GM12865 (cell line): ENCODE data around the gene PPP1R1B.

ENCODE experiments used
- DNase-seq: peaks from one replicate; pipeline ENCODE4 v3.0.0; 2010; ENCODE audit warnings: low read depth
- H3K4me3 ChIP-seq: 2 replicates; pipeline ENCODE4 v1.5.1; 2011; ENCODE audit warnings: mild to moderate bottlenecking, low read depth, low read length, control low read depth
- CTCF ChIP-seq: IDR thresholded peaks from 2 replicates; pipeline ENCODE4 v1.5.1; 2011; ENCODE audit warnings: low read length, control low read depth, low read depth, inconsistent platforms; ENCODE audit not compliant: insufficient read depth; ENCODE audit errors: missing control alignments

The PPP1R1B gene

GRCh38 chr17:39669897-39670735, 43.4 kb downstream of the PPP1R1B start:
- TF ChIP-seq CTCF: no peak
- DNase-seq: no peak
- no peak overlapping the region for H3K4me3 ChIP-seq

GRCh38 chr17:39670746-39671145, 44.0 kb downstream of the PPP1R1B start:
- DNase-seq: no peak
- no peak for TF ChIP-seq CTCF

GRCh38 chr17:39671651-39672521, 45.1 kb downstream of the PPP1R1B start:
- peak; percentile 22 for DNase-seq
- H3K4me3 ChIP-seq: no peak overlapping the region
- TF ChIP-seq CTCF: peak; percentile 37

More at GRCh38 chr17:39670746-39671145, 44.0 kb downstream of the PPP1R1B start:
- H3K4me3 ChIP-seq: no peak overlapping the region

- no peak for TF ChIP-seq CTCF
- no peak overlapping the region for H3K4me3 ChIP-seq
- DNase-seq: no peak
Observed at GRCh38 chr17:39672522-39673334, 46.0 kb downstream of the PPP1R1B start.

GRCh38 chr17:39673335-39674081, 46.8 kb downstream of the PPP1R1B start:
- no peak for TF ChIP-seq CTCF
- H3K4me3 ChIP-seq: no peak overlapping the region
- DNase-seq: no peak

- no peak overlapping the region for H3K4me3 ChIP-seq
Observed at GRCh38 chr17:39674179-39674578, 47.4 kb downstream of the PPP1R1B start.

More at GRCh38 chr17:39674179-39674578, 47.4 kb downstream of the PPP1R1B start:
- no peak for DNase-seq
- no peak for TF ChIP-seq CTCF
